A549 (cell line): ENCODE results near the gene LYST.

Experiments
- CEBPB ChIP-seq, 2 experiments: fragments of >200 bp in 1 of 2; sonication (Bioruptor Twin) in 1 of 2; formaldehyde crosslinking in 1 of 2; IDR thresholded peaks; 2 replicates each; pipeline ENCODE4 v1.6.1; 2012 to 2016
- CHD2 ChIP-seq: fragments of 150-350 bp; IDR thresholded peaks from 2 replicates; pipeline ENCODE4 v1.6.1; 2014; ENCODE audit warnings: low read length; ENCODE audit not compliant: partially characterized antibody
- HDAC2 ChIP-seq: fragments of 200-600 bp; sonication (generic); IDR thresholded peaks from 2 replicates; pipeline ENCODE4 v1.6.1; 2016
- JUNB ChIP-seq: fragments of >200 bp; sonication (Bioruptor Twin); formaldehyde crosslinking; IDR thresholded peaks from 2 replicates; pipeline ENCODE4 v1.6.1; 2016
- MAZ ChIP-seq: fragments of 150-350 bp; IDR thresholded peaks from 2 replicates; pipeline ENCODE4 v1.6.1; 2014; ENCODE audit warnings: antibody characterized with exemption, low read depth, low read length, borderline replicate concordance
- NR3C1 ChIP-seq: fragments of >200 bp; sonication (Bioruptor Twin); formaldehyde crosslinking; IDR thresholded peaks from 3 replicates; pipeline ENCODE4 v1.6.1; 2017
- POLR2A ChIP-seq: IDR thresholded peaks from 2 replicates; pipeline ENCODE4 v1.6.1; 2012; ENCODE audit warnings: mild to moderate bottlenecking, low read length
- ZFP36 ChIP-seq: fragments of 450-650 bp; IDR thresholded peaks from 2 replicates; pipeline ENCODE4 v1.6.1; 2014; ENCODE audit warnings: borderline replicate concordance; ENCODE audit not compliant: partially characterized antibody
- TF ChIP-seq, protein P1 (sequence below): fragments of >200 bp; sonication (Bioruptor Twin); formaldehyde crosslinking; IDR thresholded peaks from 3 replicates; pipeline ENCODE4 v1.5.1; 2016
- TF ChIP-seq, protein P2 (sequence below): IDR thresholded peaks from 2 replicates; pipeline ENCODE4 v1.6.1; 2012
- TF ChIP-seq, protein P3 (sequence below): fragments of 200-600 bp; sonication (generic); IDR thresholded peaks from 2 replicates; pipeline ENCODE4 v1.6.1; 2016; ENCODE audit warnings: antibody characterized with exemption, mild to moderate bottlenecking, moderate library complexity

DNA sequence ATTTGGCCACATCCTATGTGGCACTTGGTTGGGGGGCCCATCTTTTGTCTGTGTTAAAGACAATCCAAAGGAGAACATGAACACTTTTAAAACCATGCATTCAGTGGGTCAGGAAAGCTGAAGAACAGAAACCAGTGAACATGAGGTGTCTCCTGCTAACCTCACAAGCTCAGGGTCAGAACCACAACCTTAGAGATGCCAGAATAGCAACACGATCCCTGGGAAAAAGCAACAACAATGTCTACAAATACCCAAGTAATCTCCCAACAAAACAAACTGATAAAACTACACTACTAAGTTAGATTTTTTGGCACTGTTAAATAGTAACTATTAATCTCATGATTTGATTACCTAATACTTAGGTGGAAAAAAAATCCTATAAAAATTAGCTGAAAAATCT lies 183.1 kb downstream of the LYST start:
- TF ChIP-seq POLR2A (no peak), CEBPB (IDR thresholded peaks at IDR 0.05) (no peak), ZFP36 (no peak), HDAC2 (no peak), NR3C1 (no peak), CHD2 (no peak), MAZ (no peak), JUNB (no peak)
- TF ChIP-seq, protein P1, sequence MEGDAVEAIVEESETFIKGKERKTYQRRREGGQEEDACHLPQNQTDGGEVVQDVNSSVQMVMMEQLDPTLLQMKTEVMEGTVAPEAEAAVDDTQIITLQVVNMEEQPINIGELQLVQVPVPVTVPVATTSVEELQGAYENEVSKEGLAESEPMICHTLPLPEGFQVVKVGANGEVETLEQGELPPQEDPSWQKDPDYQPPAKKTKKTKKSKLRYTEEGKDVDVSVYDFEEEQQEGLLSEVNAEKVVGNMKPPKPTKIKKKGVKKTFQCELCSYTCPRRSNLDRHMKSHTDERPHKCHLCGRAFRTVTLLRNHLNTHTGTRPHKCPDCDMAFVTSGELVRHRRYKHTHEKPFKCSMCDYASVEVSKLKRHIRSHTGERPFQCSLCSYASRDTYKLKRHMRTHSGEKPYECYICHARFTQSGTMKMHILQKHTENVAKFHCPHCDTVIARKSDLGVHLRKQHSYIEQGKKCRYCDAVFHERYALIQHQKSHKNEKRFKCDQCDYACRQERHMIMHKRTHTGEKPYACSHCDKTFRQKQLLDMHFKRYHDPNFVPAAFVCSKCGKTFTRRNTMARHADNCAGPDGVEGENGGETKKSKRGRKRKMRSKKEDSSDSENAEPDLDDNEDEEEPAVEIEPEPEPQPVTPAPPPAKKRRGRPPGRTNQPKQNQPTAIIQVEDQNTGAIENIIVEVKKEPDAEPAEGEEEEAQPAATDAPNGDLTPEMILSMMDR = no peak
- TF ChIP-seq, protein P2, sequence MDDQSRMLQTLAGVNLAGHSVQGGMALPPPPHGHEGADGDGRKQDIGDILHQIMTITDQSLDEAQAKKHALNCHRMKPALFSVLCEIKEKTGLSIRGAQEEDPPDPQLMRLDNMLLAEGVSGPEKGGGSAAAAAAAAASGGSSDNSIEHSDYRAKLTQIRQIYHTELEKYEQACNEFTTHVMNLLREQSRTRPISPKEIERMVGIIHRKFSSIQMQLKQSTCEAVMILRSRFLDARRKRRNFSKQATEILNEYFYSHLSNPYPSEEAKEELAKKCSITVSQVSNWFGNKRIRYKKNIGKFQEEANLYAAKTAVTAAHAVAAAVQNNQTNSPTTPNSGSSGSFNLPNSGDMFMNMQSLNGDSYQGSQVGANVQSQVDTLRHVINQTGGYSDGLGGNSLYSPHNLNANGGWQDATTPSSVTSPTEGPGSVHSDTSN = no peak
- TF ChIP-seq, protein P3, sequence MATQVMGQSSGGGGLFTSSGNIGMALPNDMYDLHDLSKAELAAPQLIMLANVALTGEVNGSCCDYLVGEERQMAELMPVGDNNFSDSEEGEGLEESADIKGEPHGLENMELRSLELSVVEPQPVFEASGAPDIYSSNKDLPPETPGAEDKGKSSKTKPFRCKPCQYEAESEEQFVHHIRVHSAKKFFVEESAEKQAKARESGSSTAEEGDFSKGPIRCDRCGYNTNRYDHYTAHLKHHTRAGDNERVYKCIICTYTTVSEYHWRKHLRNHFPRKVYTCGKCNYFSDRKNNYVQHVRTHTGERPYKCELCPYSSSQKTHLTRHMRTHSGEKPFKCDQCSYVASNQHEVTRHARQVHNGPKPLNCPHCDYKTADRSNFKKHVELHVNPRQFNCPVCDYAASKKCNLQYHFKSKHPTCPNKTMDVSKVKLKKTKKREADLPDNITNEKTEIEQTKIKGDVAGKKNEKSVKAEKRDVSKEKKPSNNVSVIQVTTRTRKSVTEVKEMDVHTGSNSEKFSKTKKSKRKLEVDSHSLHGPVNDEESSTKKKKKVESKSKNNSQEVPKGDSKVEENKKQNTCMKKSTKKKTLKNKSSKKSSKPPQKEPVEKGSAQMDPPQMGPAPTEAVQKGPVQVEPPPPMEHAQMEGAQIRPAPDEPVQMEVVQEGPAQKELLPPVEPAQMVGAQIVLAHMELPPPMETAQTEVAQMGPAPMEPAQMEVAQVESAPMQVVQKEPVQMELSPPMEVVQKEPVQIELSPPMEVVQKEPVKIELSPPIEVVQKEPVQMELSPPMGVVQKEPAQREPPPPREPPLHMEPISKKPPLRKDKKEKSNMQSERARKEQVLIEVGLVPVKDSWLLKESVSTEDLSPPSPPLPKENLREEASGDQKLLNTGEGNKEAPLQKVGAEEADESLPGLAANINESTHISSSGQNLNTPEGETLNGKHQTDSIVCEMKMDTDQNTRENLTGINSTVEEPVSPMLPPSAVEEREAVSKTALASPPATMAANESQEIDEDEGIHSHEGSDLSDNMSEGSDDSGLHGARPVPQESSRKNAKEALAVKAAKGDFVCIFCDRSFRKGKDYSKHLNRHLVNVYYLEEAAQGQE = no peak
